HepG2 (cell line): ENCODE results near the gene DNAJC5. TPM values are rescaled to one million over a fixed set of nuclear protein-coding genes. Genes with fewer than 3 reads are reported as not detected.
A peak's percentile ranks its signal among the peaks of the same experiment; 100 is the strongest.

ENCODE experiments used
- ATF1 ChIP-seq: IDR thresholded peaks from 2 replicates; pipeline ENCODE4 v1.6.1; 2016; ENCODE audit warnings: mild to moderate bottlenecking, control low read depth
- CSRNP1 ChIP-seq: sonication (generic); formaldehyde crosslinking; IDR thresholded peaks from 2 replicates; pipeline ENCODE4 v1.8.1; 2023; ENCODE audit warnings: mild to moderate bottlenecking, missing genetic modification reagents
- ETV6 ChIP-seq: sonication (generic); formaldehyde crosslinking; conservative IDR thresholded peaks from 2 replicates; pipeline ENCODE4 v1.4.0; 2020; ENCODE audit warnings: missing genetic modification reagents
- PLSCR1 ChIP-seq: sonication (generic); formaldehyde crosslinking; IDR thresholded peaks from 2 replicates; pipeline ENCODE4 v1.5.0; 2020; ENCODE audit warnings: missing genetic modification reagents, mild to moderate bottlenecking, borderline replicate concordance
- POLR2A ChIP-seq, 2 experiments: IDR thresholded peaks; 2 replicates each; pipeline ENCODE4 v1.6.1; 2011; ENCODE audit warnings: low read depth in 2 of 2, low read length in 2 of 2, mild to moderate bottlenecking in 1 of 2, moderate library complexity in 1 of 2; ENCODE audit not compliant: insufficient read depth in 1 of 2
- PRDM4 ChIP-seq: sonication (generic); formaldehyde crosslinking; IDR thresholded peaks from 2 replicates; pipeline ENCODE4 v1.9.0; 2021; ENCODE audit warnings: missing genetic modification reagents, borderline replicate concordance
- SCMH1 ChIP-seq: sonication (generic); formaldehyde crosslinking; IDR thresholded peaks from 2 replicates; pipeline ENCODE4 v1.9.0; 2021; ENCODE audit warnings: missing genetic modification reagents, mild to moderate bottlenecking, borderline replicate concordance
- ZBTB40 ChIP-seq, 2 experiments: fragments of 450-650 bp in 1 of 2; sonication (generic) in 1 of 2; formaldehyde crosslinking in 1 of 2; IDR thresholded peaks; 2 replicates each; pipeline versions ENCODE4 v1.6.1 to v1.8.0; 2016 to 2022; ENCODE audit warnings: antibody characterized with exemption in 1 of 2, mild to moderate bottlenecking in 1 of 2, missing genetic modification reagents in 1 of 2
- ZNF768 ChIP-seq: sonication (generic); formaldehyde crosslinking; IDR thresholded peaks from 2 replicates; pipeline ENCODE4 v1.4.0; 2020; ENCODE audit warnings: missing genetic modification reagents
- polyA plus RNA-seq, 8 experiments: library from polyadenylated mRNA; depleted of rRNA in 3 of 8; stranded (reverse) in 7 of 8; unstranded in 1 of 8; fragments of >200 nt; fragmentation: Illumina TruSeq in 4 of 8; extraction: Trizol in 4 of 8; gene quantifications; 2 replicates each; pipeline versions ENCODE4 v1.2.1 to v1.2.3, GENCODE V29; 2011 to 2016; ENCODE audit warnings: low read depth in 4 of 8, missing spikeins in 1 of 8, mixed read lengths in 1 of 8; ENCODE audit not compliant: insufficient read depth in 1 of 8
- total RNA-seq, 5 experiments: library from RNA; depleted of rRNA; stranded (reverse); fragments of >200 nt; fragmentation: Illumina TruSeq; extraction: Trizol; gene quantifications; 2 replicates each; pipeline ENCODE4 v1.2.3, GENCODE V29; 2016; ENCODE audit warnings: low read depth in 1 of 5
- TF ChIP-seq, protein P1 (sequence below): sonication (generic); formaldehyde crosslinking; IDR thresholded peaks from 2 replicates; pipeline ENCODE4 v1.5.0; 2020; ENCODE audit warnings: mild to moderate bottlenecking, missing genetic modification reagents

The DNAJC5 gene
- total and polyA plus RNA-seq, 2 of the 13 experiments (the other 11 are each of a cell fraction or from before 2014, with no cell fraction given): 42.8 to 64.5 TPM

- TF ChIP-seq CSRNP1 (CRISPR knock-in tag) (peak; percentile 80; the same call in 1 of the 2 replicates), ATF1 (CRISPR knock-in tag) (no peak), PLSCR1 (CRISPR knock-in tag) (0 out of 2 replicates have a peak, but pooled peaks have one; percentile 30), ZNF768 (CRISPR knock-in tag) (peak; percentile 15), ZBTB40 (IDR thresholded peaks at IDR 0.05) (no peak), ZBTB40 (CRISPR knock-in tag; IDR thresholded peaks at IDR 0.05) (peak; percentile 85), PRDM4 (CRISPR knock-in tag) (no peak), POLR2A (IDR thresholded peaks at IDR 0.05; ENCODE audit: insufficient read depth in 1 of 2, low read depth in 2 of 2, low read length in 2 of 2) (peak; percentile 44 to 49), SCMH1 (CRISPR knock-in tag) (no peak), ETV6 (CRISPR knock-in tag) (0 out of 2 replicates have a peak, but pooled peaks have one; percentile 45)
- TF ChIP-seq, protein P1, sequence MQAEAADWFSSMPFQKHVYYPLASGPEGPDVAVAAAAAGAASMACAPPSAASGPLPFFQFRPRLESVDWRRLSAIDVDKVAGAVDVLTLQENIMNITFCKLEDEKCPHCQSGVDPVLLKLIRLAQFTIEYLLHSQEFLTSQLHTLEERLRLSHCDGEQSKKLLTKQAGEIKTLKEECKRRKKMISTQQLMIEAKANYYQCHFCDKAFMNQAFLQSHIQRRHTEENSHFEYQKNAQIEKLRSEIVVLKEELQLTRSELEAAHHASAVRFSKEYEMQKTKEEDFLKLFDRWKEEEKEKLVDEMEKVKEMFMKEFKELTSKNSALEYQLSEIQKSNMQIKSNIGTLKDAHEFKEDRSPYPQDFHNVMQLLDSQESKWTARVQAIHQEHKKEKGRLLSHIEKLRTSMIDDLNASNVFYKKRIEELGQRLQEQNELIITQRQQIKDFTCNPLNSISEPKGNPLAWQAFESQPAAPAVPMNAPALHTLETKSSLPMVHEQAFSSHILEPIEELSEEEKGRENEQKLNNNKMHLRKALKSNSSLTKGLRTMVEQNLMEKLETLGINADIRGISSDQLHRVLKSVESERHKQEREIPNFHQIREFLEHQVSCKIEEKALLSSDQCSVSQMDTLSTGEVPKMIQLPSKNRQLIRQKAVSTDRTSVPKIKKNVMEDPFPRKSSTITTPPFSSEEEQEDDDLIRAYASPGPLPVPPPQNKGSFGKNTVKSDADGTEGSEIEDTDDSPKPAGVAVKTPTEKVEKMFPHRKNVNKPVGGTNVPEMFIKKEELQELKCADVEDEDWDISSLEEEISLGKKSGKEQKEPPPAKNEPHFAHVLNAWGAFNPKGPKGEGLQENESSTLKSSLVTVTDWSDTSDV (CRISPR knock-in tag): peak; percentile 72; the same call in 1 of the 2 replicates
Measured at GRCh38 chr20:63968928-63969760, 74.2 kb downstream of the DNAJC5 start (continued).
